ENCODE results near the gene ENAH. TPM values are rescaled to one million over a fixed set of nuclear protein-coding genes. Genes with fewer than 3 reads are reported as not detected.

Gene ENAH
- total and polyA plus RNA-seq, 12 donors, result 12.4 to 201 (median 99.8) TPM

- no peaks in the 10 kb centered on the region for H3K9me3 ChIP-seq
- 89 to 96% methylated on average over 2 of the region's 2 CpGs for WGBS, 2 donors
- H3K27me3 ChIP-seq, result no peaks in the 10 kb centered on the region
- no peak for DNase-seq
- H3K36me3 ChIP-seq, result peaks cover 0 to 9% (median 0%) of the 10 kb centered on the region in 9 donors
- no peak overlapping the region for H3K27ac ChIP-seq
- no peak overlapping the region for H3K4me3 ChIP-seq
- H3K4me1 ChIP-seq, result peaks cover 0 to 41% (median 11%) of the 10 kb centered on the region in 9 donors
- no peak for TF ChIP-seq CTCF (IDR thresholded peaks at IDR 0.05)
- intact Hi-C loops (cut with DNase I), result no loop called here
- no peak for ATAC-seq
Measured at GRCh38 chr1:225534772-225535171, 118.2 kb downstream of the ENAH start.

- Histone ChIP-seq H3K4me3 (no peak overlapping the region), H3K36me3 (peaks cover 0 to 15% (median 0%) of the 10 kb centered on the region in 9 donors), H3K9me3 (no peaks in the 10 kb centered on the region), H3K27ac (no peak overlapping the region), H3K4me1 (peaks cover 0 to 35% (median 11%) of the 10 kb centered on the region in 9 donors), H3K27me3 (no peaks in the 10 kb centered on the region)
- no peak for TF ChIP-seq CTCF (IDR thresholded peaks at IDR 0.05)
- intact Hi-C loops (cut with DNase I), result no loop called here
- DNase-seq, result no peak
- WGBS, 2 donors, result 86 to 88% methylated on average over 2 of the region's 2 CpGs
- ATAC-seq, result no peak
Measured at GRCh38 chr1:225534135-225534534, 118.8 kb downstream of the ENAH start.

- Histone ChIP-seq H3K36me3 (peaks cover 0 to 22% (median 0%) of the 10 kb centered on the region in 9 donors), H3K4me3 (no peak overlapping the region), H3K9me3 (no peaks in the 10 kb centered on the region), H3K27ac (no peak overlapping the region), H3K4me1 (peaks cover 0 to 29% (median 11%) of the 10 kb centered on the region in 9 donors), H3K27me3 (no peaks in the 10 kb centered on the region)
- WGBS, 2 donors, result 76 to 91% methylated on average over 1 of the region's 1 CpG
- DNase-seq (no peak), ATAC-seq (no peak)
- TF ChIP-seq CTCF (IDR thresholded peaks at IDR 0.05), result no peak
- intact Hi-C loops (cut with DNase I), result no loop called here
Measured at GRCh38 chr1:225533238-225533637, 119.7 kb downstream of the ENAH start.

- DNase-seq (no peak), ATAC-seq (no peak)
- Histone ChIP-seq H3K9me3 (no peaks in the 10 kb centered on the region), H3K27ac (no peak overlapping the region), H3K36me3 (peaks cover 0 to 22% (median 0%) of the 10 kb centered on the region in 9 donors), H3K4me3 (no peak overlapping the region), H3K4me1 (peaks cover 0 to 25% (median 11%) of the 10 kb centered on the region in 9 donors), H3K27me3 (no peaks in the 10 kb centered on the region)
- 92% methylated on average over 2 of the region's 2 CpGs for WGBS, 2 donors
- TF ChIP-seq CTCF (IDR thresholded peaks at IDR 0.05), result no peak
- intact Hi-C loops (cut with DNase I), result no loop called here
Measured at GRCh38 chr1:225532240-225532944, 120.5 kb downstream of the ENAH start.
